Tibial artery (tissue), 4 donors: ENCODE results near the gene SLC1A5.

ENCODE experiments used
- DNase-seq, 2 donors: peaks; one replicate each; pipeline ENCODE4 v3.0.0-alpha.2; 2019
- H3K27ac ChIP-seq, 2 donors: fragments of 200-600 bp; sonication (generic) in 1 of 2; 1 replicate in 1 of 2; 2 replicates in 1 of 2; pipeline ENCODE4 v1.5.1; 2018 to 2019; ENCODE audit warnings: mild to moderate bottlenecking in 1 of 2
- H3K27me3 ChIP-seq, 2 donors: fragments of 200-600 bp; sonication (generic) in 1 of 2; one replicate each; pipeline versions ENCODE4 v1.5.1 to v1.6.0; 2016 to 2019
- H3K36me3 ChIP-seq, 3 donors: fragments of 200-600 bp; sonication (generic) in 2 of 3; one replicate each; pipeline ENCODE4 v1.5.1; 2016 to 2019; ENCODE audit warnings: mild to moderate bottlenecking in 2 of 3
- H3K4me1 ChIP-seq, 4 donors: fragments of 200-600 bp; sonication (generic) in 2 of 4; 1 replicate in 3 of 4; 2 replicates in 1 of 4; pipeline ENCODE4 v1.5.1; 2016 to 2019
- H3K4me3 ChIP-seq, 2 donors: fragments of 200-600 bp; sonication (generic) in 1 of 2; 1 replicate in 1 of 2; 2 replicates in 1 of 2; pipeline ENCODE4 v1.5.1; 2018 to 2019; ENCODE audit warnings: mild to moderate bottlenecking in 2 of 2
- H3K9me3 ChIP-seq, 3 donors: fragments of 200-600 bp; sonication (generic) in 1 of 3; one replicate each; pipeline ENCODE4 v1.5.1; 2016 to 2019
- CTCF ChIP-seq, 2 experiments: fragments of 200-600 bp in 1 of 2; fragments of 450-650 bp in 1 of 2; IDR thresholded peaks; one replicate each; pipeline ENCODE4 v1.5.1; 2017 to 2019; ENCODE audit warnings: antibody characterized with exemption in 2 of 2, mild to moderate bottlenecking in 1 of 2, moderate library complexity in 1 of 2
- intact Hi-C: fragments of 100-400 bp; cut with DNase I; formaldehyde crosslinking; loops from one replicate; pipeline ENCODE4 v1.15.0; 2023; ENCODE audit warnings: low total_unique reads

The SLC1A5 gene

GRCh38 chr19:46741447-46741846 is 46.9 kb downstream of the SLC1A5 start:
- DNase-seq: no peak
- intact Hi-C loops: no loop called here
- Histone ChIP-seq H3K4me3 (no peak overlapping the region), H3K27ac (no peak overlapping the region), H3K36me3 (peaks cover 6 to 32% (median 8%) of the 10 kb centered on the region in 3 donors), H3K9me3 (no peaks in the 10 kb centered on the region), H3K27me3 (no peaks in the 10 kb centered on the region), H3K4me1 (peaks cover 0 to 72% (median 46%) of the 10 kb centered on the region in 4 donors)
- no peak for TF ChIP-seq CTCF (IDR thresholded peaks at IDR 0.05)

- peak in 1 of 2 donors; percentile 87 for DNase-seq
- no peaks in the 10 kb centered on the region for H3K27me3 ChIP-seq
- intact Hi-C loops: loop anchor here (10.0 kb wide), 1 partner anchor 125 kb away; no protein-coding TSS in a partner anchor
- peaks cover 0 to 62% (median 35%) of the 10 kb centered on the region in 4 donors for H3K4me1 ChIP-seq
- peaks cover 19 to 50% (median 22%) of the 10 kb centered on the region in 3 donors for H3K36me3 ChIP-seq
- no peak for TF ChIP-seq CTCF (IDR thresholded peaks at IDR 0.05)
- no peak overlapping the region for H3K4me3 ChIP-seq
- H3K27ac ChIP-seq: peak overlapping the region; percentile 12 to 57
- no peaks in the 10 kb centered on the region for H3K9me3 ChIP-seq
Measured at GRCh38 chr19:46739290-46739771, 49.1 kb downstream of the SLC1A5 start.

DNA sequence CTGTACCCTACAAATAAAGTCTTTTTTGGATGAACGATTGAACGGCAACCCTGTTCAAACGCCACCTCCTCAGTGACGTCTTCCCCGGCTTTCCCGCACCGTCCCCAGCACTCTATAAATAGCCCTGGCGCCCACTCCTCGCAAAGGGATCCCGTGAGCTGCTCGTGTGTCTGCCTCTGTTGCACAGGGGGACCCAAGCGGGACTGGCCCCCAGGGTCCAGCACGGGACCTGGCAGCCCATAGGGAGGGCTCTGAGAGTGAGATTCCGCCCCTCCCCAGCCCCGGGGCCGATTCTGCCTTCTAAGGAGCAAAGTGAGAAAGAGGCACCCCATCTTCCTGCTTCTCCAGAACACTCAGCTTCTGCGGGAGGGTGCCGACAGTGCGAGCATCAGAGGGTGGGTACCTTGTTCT is 50.6 kb downstream of the SLC1A5 start:
- no peaks in the 10 kb centered on the region for H3K27me3 ChIP-seq
- no peak for TF ChIP-seq CTCF (IDR thresholded peaks at IDR 0.05)
- no peaks in the 10 kb centered on the region for H3K9me3 ChIP-seq
- H3K36me3 ChIP-seq: peaks cover 27 to 66% (median 38%) of the 10 kb centered on the region in 3 donors
- intact Hi-C loops: loop anchor here (10.0 kb wide), 1 partner anchor 123 kb away; no protein-coding TSS in a partner anchor
- H3K4me3 ChIP-seq: no peak overlapping the region
- peaks cover 0 to 47% (median 26%) of the 10 kb centered on the region in 4 donors for H3K4me1 ChIP-seq
- no peak for DNase-seq
- H3K27ac ChIP-seq: peak overlapping the region in 1 of 2 donors; percentile 24

GRCh38 chr19:46737298-46737654 is 51.1 kb downstream of the SLC1A5 start:
- no peak overlapping the region for H3K4me3 ChIP-seq
- H3K36me3 ChIP-seq: peaks cover 30 to 70% (median 43%) of the 10 kb centered on the region in 3 donors
- H3K27me3 ChIP-seq: no peaks in the 10 kb centered on the region
- TF ChIP-seq CTCF (IDR thresholded peaks at IDR 0.05): no peak
- no peak for DNase-seq
- peaks cover 0 to 42% (median 23%) of the 10 kb centered on the region in 4 donors for H3K4me1 ChIP-seq
- intact Hi-C loops: loop anchor here (10.0 kb wide), 1 partner anchor 122 kb away; no protein-coding TSS in a partner anchor
- H3K9me3 ChIP-seq: no peaks in the 10 kb centered on the region
- peak overlapping the region in 1 of 2 donors; percentile 24 for H3K27ac ChIP-seq

DNA sequence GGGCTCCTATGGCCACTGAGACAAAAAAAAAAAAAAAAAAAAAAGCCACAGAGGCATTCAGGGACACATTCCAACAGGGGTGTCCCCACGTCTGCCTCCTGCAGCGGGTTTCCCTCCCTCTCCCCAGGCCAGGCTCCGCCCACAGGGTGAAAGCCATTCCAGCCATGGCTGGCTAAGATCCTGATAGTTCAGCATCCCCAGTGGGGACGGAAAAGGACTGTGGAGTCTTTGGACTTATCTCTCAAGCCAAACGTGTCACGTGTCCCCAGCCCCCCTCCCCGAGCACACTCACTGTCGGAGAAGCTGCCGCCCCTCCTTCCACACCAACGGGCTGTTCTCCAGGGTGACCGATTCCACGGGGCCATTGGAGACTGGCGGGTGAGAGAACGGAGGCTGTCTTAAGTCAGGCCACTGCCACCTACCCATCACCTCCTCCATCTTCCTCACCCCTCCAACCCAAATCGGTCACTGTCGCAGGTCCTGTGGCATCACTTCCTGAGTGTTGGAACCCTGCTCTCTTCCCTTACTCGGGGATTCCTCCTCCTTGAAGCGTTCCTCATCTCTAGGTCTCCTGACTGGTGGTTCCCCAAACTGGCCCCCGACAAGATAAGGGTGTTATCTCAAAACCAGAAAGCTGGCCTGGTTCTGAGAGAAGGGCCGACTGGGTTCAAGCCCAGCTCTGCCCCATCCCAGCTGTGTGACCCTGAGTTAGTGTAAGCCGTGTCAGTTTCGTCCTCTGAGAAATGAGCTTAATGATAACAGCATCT is 51.7 kb downstream of the SLC1A5 start:
- Histone ChIP-seq H3K27ac (peak overlapping the region in 1 of 2 donors; percentile 24), H3K36me3 (peaks cover 30 to 70% (median 49%) of the 10 kb centered on the region in 3 donors), H3K27me3 (no peaks in the 10 kb centered on the region), H3K4me1 (peaks cover 0 to 41% (median 21%) of the 10 kb centered on the region in 4 donors), H3K9me3 (no peaks in the 10 kb centered on the region), H3K4me3 (no peak overlapping the region)
- no peak for TF ChIP-seq CTCF (IDR thresholded peaks at IDR 0.05)
- intact Hi-C loops: loop anchor here (10.0 kb wide), 1 partner anchor 122 kb away; no protein-coding TSS in a partner anchor
- DNase-seq: no peak
